ENCODE data around the gene MYOC. TPM values are rescaled to one million over a fixed set of nuclear protein-coding genes. Genes with fewer than 3 reads are reported as not detected.

MYOC gene
- total RNA-seq, 1 experiment from 2014 or later, result not detected

- Histone ChIP-seq H3K4ac (ENCODE audit: low read depth, low read length) (no peak within 1 kb of the TSS), H3K9me3 (ENCODE audit: control insufficient read depth, low read depth, low read length) (no peaks in the 10 kb centered on the region), H2AFZ (ENCODE audit: low read length) (no peak within 1 kb of the TSS), H4K20me1 (ENCODE audit: control insufficient read depth, insufficient read depth, insufficient read length) (no peaks in the 10 kb centered on the region), H3K4me1 (ENCODE audit: insufficient read depth, low read length) (peaks cover 5% of the 10 kb centered on the region; the same call in 1 of the 2 replicates), H3T11ph (ENCODE audit: low read length) (no peak within 1 kb of the TSS), H2BK15ac (ENCODE audit: low read depth, low read length) (no peak within 1 kb of the TSS), H3K23ac (ENCODE audit: insufficient read length, low read depth, low read length) (no peak within 1 kb of the TSS), H3K9ac (ENCODE audit: extremely low read depth, insufficient read length, low read length) (no peak within 1 kb of the TSS), H2AK5ac (ENCODE audit: insufficient read length, low read length) (no peak within 1 kb of the TSS), H2BK120ac (ENCODE audit: low read depth, low read length, poor library complexity, severe bottlenecking) (no peak within 1 kb of the TSS), H3K4me2 (ENCODE audit: insufficient read depth, insufficient read length, low read length) (no peak within 1 kb of the TSS), H3K79me1 (ENCODE audit: insufficient read depth, low read depth, low read length, poor library complexity, severe bottlenecking) (no peaks in the 10 kb centered on the region), H2BK5ac (ENCODE audit: insufficient read length, low read length) (no peak within 1 kb of the TSS), H3K79me2 (ENCODE audit: insufficient read depth, low read length) (no peaks in the 10 kb centered on the region), H4K91ac (ENCODE audit: insufficient read length, low read depth, low read length) (no peak within 1 kb of the TSS), H3K18ac (ENCODE audit: insufficient read length, low read depth, low read length) (no peak within 1 kb of the TSS), H3K27me3 (ENCODE audit: insufficient read depth, low read length) (no peaks in the 10 kb centered on the region), H3K27ac (ENCODE audit: insufficient read length, low read depth, low read length) (no peak within 1 kb of the TSS), H3K14ac (ENCODE audit: insufficient read depth, low read length) (no peak within 1 kb of the TSS), H2BK20ac (ENCODE audit: low read depth, low read length, poor library complexity, severe bottlenecking) (no peak within 1 kb of the TSS), H3K23me2 (ENCODE audit: insufficient read length, low read depth, low read length, poor library complexity, severe bottlenecking) (no peaks in the 10 kb centered on the region), H3K56ac (ENCODE audit: insufficient read length, low read depth, low read length) (no peak within 1 kb of the TSS), H4K5ac (ENCODE audit: insufficient read length, low read depth, low read length) (no peak within 1 kb of the TSS), H4K8ac (replicated peaks; ENCODE audit: insufficient read length, low read depth, low read length) (no peak within 1 kb of the TSS), H2BK12ac (ENCODE audit: insufficient read length, low read depth, low read length) (no peak within 1 kb of the TSS)
- peaks cover 27 to 30% of the 10 kb centered on the region in 2 experiments for H3K4me1 Mint-ChIP-seq
- H3K27me3 Mint-ChIP-seq (ENCODE audit: low read depth), result no peaks in the 10 kb centered on the region
- peak within 1 kb of the TSS in 1 of 3 experiments; percentile 25; a peak in 1 of 7 replicates for H3K27ac Mint-ChIP-seq
- WGBS (ENCODE audit: extremely low coverage, insufficient read length, low lambda C conversion rate), result no CpG with 5 or more reads among the region's 7 CpGs
- DNase-seq, result no peak
- H3K4me3 Mint-ChIP-seq, result no peak within 1 kb of the TSS
- no peaks in the 10 kb centered on the region for H3K36me3 Mint-ChIP-seq (ENCODE audit: insufficient read depth in 1 of 3, low read depth in 3 of 3)
- no peaks in the 10 kb centered on the region; a peak in 1 of 5 replicates for H3K9me3 Mint-ChIP-seq
- no peak for TF ChIP-seq CTCF (conservative IDR thresholded peaks at IDR 0.05)
Measured at GRCh38 chr1:171622152-171622462, 30.4 kb downstream of the MYOC start, which contains the start of gene MYOCOS. Gene MYOCOS, plus strand, starts transcription at chr1:171622243. Its CDS starts 1,641 bp downstream, at chr1:171623884.
